A549 (cell line): Measurements from ENCODE around the gene SIPA1L2. TPM values are rescaled to one million over a fixed set of nuclear protein-coding genes. Genes with fewer than 3 reads are reported as not detected.

Experiments
- ATAC-seq, 2 experiments: fragments of 200-7000 bp in 1 of 2; fragments of >200 bp in 1 of 2; cut with Nextera tagmentation in 1 of 2; cut with Tn5 transposase in 1 of 2; 3 replicates each; pipeline versions ENCODE4 v1.8.0 to v1.9.1; 2018 to 2020; ENCODE audit warnings: mild to moderate bottlenecking in 1 of 2, moderate library complexity in 1 of 2
- CTCF ChIA-PET: fragments of 300-600 bp; sonication (Branson Sonifier 250); formaldehyde crosslinking; extraction: SDS; loops from one replicate; lab custom pipeline; 2021; ENCODE audit warnings: antibody characterized with exemption, inconsistent platforms; lab: Yijun Ruan, JAX
- POLR2A ChIA-PET: fragments of 350-600 bp; formaldehyde crosslinking; extraction: SDS; loops from one replicate; lab custom pipeline; 2021; ENCODE audit warnings: antibody characterized with exemption, inconsistent platforms; lab: Yijun Ruan, JAX
- DNase-seq, 2 experiments: peaks; one replicate each; pipeline versions ENCODE4 v3.0.0 to v3.0.0-alpha.2; 2011 to 2016; ENCODE audit warnings: low read depth in 1 of 2, low spot score in 1 of 2
- FAIRE-seq: peaks from 2 replicates; lab custom pipeline; 2011; peaks lifted over from hg19 to GRCh38; lab: Jason Lieb, UNC
- H3K27ac ChIP-seq, 2 experiments: fragments of >200 bp; sonication (Bioruptor Twin); formaldehyde crosslinking; 3 replicates each; pipeline ENCODE4 v1.5.1; 2016 to 2017
- H3K4me1 ChIP-seq: fragments of >200 bp; sonication (Bioruptor Twin); formaldehyde crosslinking; 3 replicates; pipeline ENCODE4 v1.6.1; 2016
- H3K4me2 ChIP-seq: fragments of >200 bp; sonication (Bioruptor Twin); formaldehyde crosslinking; 3 replicates; pipeline ENCODE4 v1.6.1; 2016
- H3K4me3 ChIP-seq: fragments of >200 bp; sonication (Bioruptor Twin); formaldehyde crosslinking; 3 replicates; pipeline ENCODE4 v1.5.1; 2016
- H3K9me3 ChIP-seq: fragments of >200 bp; sonication (Bioruptor Twin); formaldehyde crosslinking; 3 replicates; pipeline ENCODE4 v1.6.1; 2016
- BHLHE40 ChIP-seq: IDR thresholded peaks from 2 replicates; pipeline ENCODE4 v1.6.1; 2012; ENCODE audit warnings: low read depth, low read length, inconsistent platforms
- CBX2 ChIP-seq: fragments of 200-600 bp; sonication (generic); IDR thresholded peaks from 2 replicates; pipeline ENCODE4 v1.6.1; 2016; ENCODE audit warnings: low read depth, mild to moderate bottlenecking, borderline replicate concordance
- CHD2 ChIP-seq: fragments of 150-350 bp; IDR thresholded peaks from 2 replicates; pipeline ENCODE4 v1.6.1; 2014; ENCODE audit warnings: low read length; ENCODE audit not compliant: partially characterized antibody
- CTCF ChIP-seq: fragments of >200 bp; sonication (Bioruptor Twin); formaldehyde crosslinking; IDR thresholded peaks from 3 replicates; pipeline ENCODE4 v1.5.1; 2016
- EHMT2 ChIP-seq: fragments of 200-600 bp; sonication (generic); IDR thresholded peaks from 2 replicates; pipeline ENCODE4 v1.6.1; 2016; ENCODE audit warnings: antibody characterized with exemption, low read depth, mild to moderate bottlenecking, moderate library complexity
- ESRRA ChIP-seq: fragments of 150-350 bp; IDR thresholded peaks from 2 replicates; pipeline ENCODE4 v1.6.1; 2014; ENCODE audit warnings: mild to moderate bottlenecking, low read length, borderline replicate concordance
- FOSB ChIP-seq: fragments of 250-450 bp; sonication (Bioruptor Pico); IDR thresholded peaks from 2 replicates; pipeline ENCODE4 v1.5.0; 2020; ENCODE audit warnings: mild to moderate bottlenecking, moderate library complexity
- GATA3 ChIP-seq: IDR thresholded peaks from 2 replicates; pipeline ENCODE4 v1.6.1; 2012; ENCODE audit warnings: borderline replicate concordance
- JUNB ChIP-seq: fragments of >200 bp; sonication (Bioruptor Twin); formaldehyde crosslinking; IDR thresholded peaks from 2 replicates; pipeline ENCODE4 v1.6.1; 2016
- MAFK ChIP-seq: fragments of 450-650 bp; IDR thresholded peaks from 2 replicates; pipeline ENCODE4 v1.6.1; 2014; ENCODE audit not compliant: partially characterized antibody
- MAX ChIP-seq: IDR thresholded peaks from 2 replicates; pipeline ENCODE4 v1.6.1; 2012
- POLR2AphosphoS2 ChIP-seq: conservative IDR thresholded peaks from 2 replicates; pipeline ENCODE4 v1.6.1; 2012; ENCODE audit warnings: low read length, improper control_type of control experiment, inconsistent platforms
- RCOR1 ChIP-seq: fragments of 150-350 bp; IDR thresholded peaks from 2 replicates; pipeline ENCODE4 v1.6.1; 2014; ENCODE audit warnings: antibody characterized with exemption, low read length, low read depth
- RFX5 ChIP-seq: fragments of 450-650 bp; IDR thresholded peaks from 2 replicates; pipeline ENCODE4 v1.7.1; 2014; ENCODE audit warnings: antibody characterized with exemption, mild to moderate bottlenecking, moderate library complexity
- SMC3 ChIP-seq: fragments of >200 bp; sonication (Bioruptor Twin); formaldehyde crosslinking; IDR thresholded peaks from 3 replicates; pipeline ENCODE4 v1.6.1; 2018; ENCODE audit warnings: inconsistent platforms
- SREBF2 ChIP-seq: fragments of 450-650 bp; IDR thresholded peaks from 2 replicates; pipeline ENCODE4 v1.6.1; 2014; ENCODE audit warnings: mild to moderate bottlenecking, moderate library complexity
- TP53 ChIP-seq: fragments of 250-450 bp; sonication (Bioruptor Pico); IDR thresholded peaks from 2 replicates; pipeline ENCODE4 v1.5.0; 2021; ENCODE audit warnings: mild to moderate bottlenecking, moderate library complexity
- WGBS: methylation state at CpG from one replicate; pipeline ENCODE4 v1.1.6; 2017; ENCODE audit errors: missing lambda C conversion rate; 5-methylcytosine and 5-hydroxymethylcytosine counted together
- polyA plus RNA-seq, 4 experiments: library from polyadenylated mRNA; depleted of rRNA in 3 of 4; stranded (reverse); fragments of >200 nt; fragmentation: RNase III in 1 of 4; extraction: RNeasy Plus Mini Kit Qiagen cat#74134 plus additional on column Dnase treatment in 1 of 4; gene quantifications; 2 replicates in 3 of 4; 3 replicates in 1 of 4; pipeline ENCODE4 v1.2.3, GENCODE V29; 2011 to 2017
- TF ChIP-seq, protein P1 (sequence below): fragments of 250-450 bp; sonication (Bioruptor Pico); IDR thresholded peaks from 2 replicates; pipeline ENCODE4 v1.5.0; 2020; ENCODE audit warnings: low read depth, mild to moderate bottlenecking, moderate library complexity

SIPA1L2 gene
- polyA plus RNA-seq, 2 of the 4 experiments (the other 2 are of a cell fraction) = 6.0 to 16.9 TPM

DNA sequence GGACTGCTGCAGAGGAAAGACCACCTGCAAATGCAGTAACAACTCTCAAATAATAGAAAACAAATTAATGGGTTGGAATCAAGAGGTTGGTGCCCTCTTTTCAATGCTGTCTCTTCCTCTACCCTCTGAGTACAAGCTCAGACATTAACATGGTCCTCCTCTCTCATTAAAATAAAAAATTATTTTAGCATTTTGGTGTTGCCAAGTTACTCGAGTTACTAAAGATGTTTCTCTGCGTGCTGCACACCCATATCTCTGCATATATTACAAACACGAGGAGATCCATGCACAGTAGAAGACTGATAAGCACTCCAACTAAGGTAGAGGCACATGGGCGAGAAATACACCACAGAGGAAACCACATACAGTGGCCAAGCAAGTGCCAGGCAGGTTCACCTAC, 21.5 kb downstream of the SIPA1L2 start (continued):
- TF ChIP-seq CTCF (no peak), ESRRA (no peak), CHD2 (no peak), MAX (no peak)
- TF ChIP-seq, protein P1, sequence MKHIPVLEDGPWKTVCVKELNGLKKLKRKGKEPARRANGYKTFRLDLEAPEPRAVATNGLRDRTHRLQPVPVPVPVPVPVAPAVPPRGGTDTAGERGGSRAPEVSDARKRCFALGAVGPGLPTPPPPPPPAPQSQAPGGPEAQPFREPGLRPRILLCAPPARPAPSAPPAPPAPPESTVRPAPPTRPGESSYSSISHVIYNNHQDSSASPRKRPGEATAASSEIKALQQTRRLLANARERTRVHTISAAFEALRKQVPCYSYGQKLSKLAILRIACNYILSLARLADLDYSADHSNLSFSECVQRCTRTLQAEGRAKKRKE (CRISPR knock-in tag) = no peak

GRCh38 chr1:232602622-232603021, 27.3 kb downstream of the SIPA1L2 start:
- H3K9me3 ChIP-seq = no peaks in the 10 kb centered on the region
- no peak overlapping the region for H3K4me2 ChIP-seq
- DNase-seq (no peak), ATAC-seq (0 out of 6 replicates have a peak, but pooled peaks of 1 of the 2 experiments have one; percentile 38), FAIRE-seq (no peak)
- ChIA-PET POLR2A (no interaction called here), CTCF (interaction anchor here (0.6 to 1.0 kb wide), 2 partner anchors 8 to 24 kb away, joined by 3 to 4 read pairs; no protein-coding TSS in a partner anchor)
- no peak overlapping the region for H3K27ac ChIP-seq
- 74% methylated on average over 4 of the region's 4 CpGs for WGBS
- TF ChIP-seq TP53 (CRISPR knock-in tag) (no peak), FOSB (no peak), MAFK (no peak), POLR2AphosphoS2 (no peak), BHLHE40 (no peak), CBX2 (no peak), SREBF2 (no peak), JUNB (no peak), RFX5 (no peak), ESRRA (no peak), MAX (no peak)
- TF ChIP-seq, protein P1 (CRISPR knock-in tag) = no peak
- peaks cover 14% of the 10 kb centered on the region; the same call in 2 of the 3 replicates for H3K4me1 ChIP-seq
- H3K4me3 ChIP-seq = no peak overlapping the region

GRCh38 chr1:232600424-232601258, 29.3 kb downstream of the SIPA1L2 start:
- Histone ChIP-seq H3K4me3 (no peak overlapping the region), H3K27ac (no peak overlapping the region), H3K9me3 (no peaks in the 10 kb centered on the region), H3K4me1 (peaks cover 14% of the 10 kb centered on the region; the same call in 2 of the 3 replicates), H3K4me2 (no peak overlapping the region)
- TF ChIP-seq SMC3 (no peak), RCOR1 (no peak), GATA3 (no peak), EHMT2 (no peak)
- ChIA-PET POLR2A (no interaction called here), CTCF (no interaction called here)
- no peak for FAIRE-seq
- peak; percentile 36 to 37; a peak in 1 of 6 replicates for ATAC-seq
- DNase-seq = no peak
- WGBS = 78% methylated on average over 6 of the region's 6 CpGs
